Cardiac muscle cell (in vitro differentiated cells and primary cell): ENCODE results near the gene CACNA2D3. TPM values are rescaled to one million over a fixed set of nuclear protein-coding genes. Genes with fewer than 3 reads are reported as not detected.

Experiments used
- DNase-seq, 2 donors: peaks; one replicate each; pipeline versions ENCODE4 v3.0.0 to v3.0.0-alpha.2; 2010 to 2017; ENCODE audit warnings: low read depth in 1 of 2, low spot score in 1 of 2
- H3K27ac ChIP-seq: fragments of 200-600 bp; sonication (generic); 2 replicates; pipeline ENCODE4 v1.5.1; 2016
- H3K27me3 ChIP-seq: fragments of 200-600 bp; sonication (generic); 2 replicates; pipeline ENCODE4 v1.6.0; 2016; ENCODE audit warnings: control low read depth
- H3K36me3 ChIP-seq: fragments of 200-600 bp; sonication (generic); 2 replicates; pipeline ENCODE4 v1.5.1; 2016; ENCODE audit warnings: control low read depth
- H3K4me1 ChIP-seq: fragments of 200-600 bp; sonication (generic); 2 replicates; pipeline ENCODE4 v1.8.1; 2017; ENCODE audit warnings: low read depth, mild to moderate bottlenecking, mixed run types
- H3K4me3 ChIP-seq: fragments of 200-600 bp; sonication (generic); 2 replicates; pipeline ENCODE4 v1.5.1; 2016; ENCODE audit warnings: mild to moderate bottlenecking
- H3K9me3 ChIP-seq: fragments of 200-600 bp; sonication (generic); 2 replicates; pipeline ENCODE4 v1.5.1; 2017; ENCODE audit warnings: low read depth, mild to moderate bottlenecking, control low read depth
- CTCF ChIP-seq: IDR thresholded peaks from 2 replicates; pipeline ENCODE4 v1.5.1; 2012; ENCODE audit warnings: low read depth, mild to moderate bottlenecking, low read length
- polyA plus RNA-seq: library from polyadenylated mRNA; unstranded; fragments of >200 nt; fragmentation: Nextera tagmentation; extraction: Ambion mirVana; gene quantifications from 2 replicates; pipeline ENCODE4 v1.2.1, GENCODE V29; 2016
- total RNA-seq: library from RNA; depleted of rRNA; stranded (reverse); fragments of >200 nt; gene quantifications from 2 replicates; pipeline ENCODE4 v1.2.3, GENCODE V29; 2016

Gene CACNA2D3
- total and polyA plus RNA-seq, 2 experiments from 2014 or later: 0.45 to 0.59 TPM

GRCh38 chr3:54835701-54836100 lies 713.3 kb downstream of the CACNA2D3 start:
- Histone ChIP-seq H3K9me3 (no peaks in the 10 kb centered on the region), H3K36me3 (no peaks in the 10 kb centered on the region), H3K4me1 (no peaks in the 10 kb centered on the region), H3K4me3 (no peak overlapping the region), H3K27ac (no peak overlapping the region), H3K27me3 (no peaks in the 10 kb centered on the region)
- TF ChIP-seq CTCF: no peak
- DNase-seq: no peak

DNA sequence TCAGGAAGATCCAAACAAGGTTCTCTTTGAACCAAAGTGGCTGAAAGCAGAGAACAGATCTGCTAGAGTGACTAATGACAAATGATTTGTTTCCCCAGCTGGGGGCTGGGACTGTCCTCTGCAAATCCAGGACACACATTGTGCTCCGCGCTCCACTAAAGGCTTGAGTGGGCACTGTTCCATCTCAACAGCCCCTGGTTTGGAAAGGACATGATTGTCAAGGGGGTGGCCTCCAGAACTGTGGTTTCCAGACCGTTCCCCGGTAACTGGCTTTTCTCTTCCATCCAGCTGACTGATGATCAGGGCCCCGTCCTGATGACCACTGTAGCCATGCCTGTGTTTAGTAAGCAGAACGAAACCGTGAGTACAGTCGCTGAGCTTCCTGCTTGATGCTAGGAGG lies 714.5 kb downstream of the CACNA2D3 start:
- Histone ChIP-seq H3K4me1 (no peaks in the 10 kb centered on the region), H3K27ac (no peak overlapping the region), H3K4me3 (no peak overlapping the region), H3K36me3 (no peaks in the 10 kb centered on the region), H3K27me3 (no peaks in the 10 kb centered on the region), H3K9me3 (no peaks in the 10 kb centered on the region)
- no peak for DNase-seq
- no peak for TF ChIP-seq CTCF

- no peaks in the 10 kb centered on the region for H3K27me3 ChIP-seq
- TF ChIP-seq CTCF: peak; percentile 11
- H3K27ac ChIP-seq: no peak overlapping the region
- no peaks in the 10 kb centered on the region for H3K9me3 ChIP-seq
- peak in 1 of 2 donors; percentile 22 for DNase-seq
- H3K36me3 ChIP-seq: no peaks in the 10 kb centered on the region
- no peaks in the 10 kb centered on the region for H3K4me1 ChIP-seq
- H3K4me3 ChIP-seq: no peak overlapping the region
Measured at GRCh38 chr3:54837964-54838363, 715.6 kb downstream of the CACNA2D3 start.

DNA sequence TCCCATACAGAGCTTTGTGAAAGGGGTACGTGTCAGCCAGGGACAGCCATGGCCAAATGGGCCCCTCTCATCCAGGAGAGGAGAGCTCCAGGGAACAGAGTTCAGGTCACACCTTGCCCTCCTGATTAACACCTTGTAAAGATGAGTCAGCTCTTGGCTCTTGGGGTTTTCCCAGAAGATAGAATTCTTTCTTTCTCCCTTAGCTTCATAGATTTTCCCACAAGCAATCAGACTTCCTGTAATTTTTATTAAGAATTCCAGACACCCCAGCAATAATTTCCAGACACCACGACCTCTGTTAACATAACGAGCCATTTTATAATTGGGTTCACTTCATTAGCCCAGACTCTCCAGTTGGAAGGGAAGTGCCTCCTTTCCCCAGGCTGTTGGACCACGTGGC lies 719.1 kb downstream of the CACNA2D3 start:
- Histone ChIP-seq H3K4me1 (no peaks in the 10 kb centered on the region), H3K27ac (no peak overlapping the region), H3K36me3 (no peaks in the 10 kb centered on the region), H3K9me3 (no peaks in the 10 kb centered on the region), H3K27me3 (no peaks in the 10 kb centered on the region), H3K4me3 (no peak overlapping the region)
- TF ChIP-seq CTCF: no peak
- DNase-seq: no peak

DNA sequence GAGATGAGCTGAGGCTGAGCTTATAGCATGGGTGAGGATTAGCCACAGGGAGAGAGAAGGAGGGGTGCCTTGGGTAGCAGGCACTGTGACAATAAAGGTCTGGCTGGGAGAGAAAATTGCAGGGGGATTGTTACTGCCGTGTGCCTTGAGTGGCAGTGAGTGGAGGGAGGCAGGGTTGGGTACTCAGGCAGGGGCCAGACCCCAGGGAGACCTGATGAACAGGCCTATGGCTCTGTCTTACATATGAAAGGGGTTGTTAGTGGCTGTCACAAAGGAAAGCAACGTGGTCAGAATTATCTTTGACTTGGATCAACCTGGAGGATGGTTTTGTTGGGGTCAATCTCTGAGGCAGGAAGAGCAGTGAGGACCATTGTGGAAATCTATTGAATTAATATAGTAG lies 721.0 kb downstream of the CACNA2D3 start:
- H3K27me3 ChIP-seq: no peaks in the 10 kb centered on the region
- H3K9me3 ChIP-seq: no peaks in the 10 kb centered on the region
- no peaks in the 10 kb centered on the region for H3K36me3 ChIP-seq
- H3K4me3 ChIP-seq: no peak overlapping the region
- no peak for DNase-seq
- H3K27ac ChIP-seq: no peak overlapping the region
- TF ChIP-seq CTCF: no peak
- no peaks in the 10 kb centered on the region for H3K4me1 ChIP-seq

GRCh38 chr3:54844211-54844610 lies 721.9 kb downstream of the CACNA2D3 start:
- TF ChIP-seq CTCF: no peak
- no peaks in the 10 kb centered on the region for H3K27me3 ChIP-seq
- H3K9me3 ChIP-seq: no peaks in the 10 kb centered on the region
- H3K27ac ChIP-seq: no peak overlapping the region
- H3K4me1 ChIP-seq: no peaks in the 10 kb centered on the region
- H3K36me3 ChIP-seq: no peaks in the 10 kb centered on the region
- H3K4me3 ChIP-seq: no peak overlapping the region
- no peak for DNase-seq
